Inferior parietal cortex (tissue), 1 donor: Measurements from ENCODE around the gene RBMS3.
"Not testable (repeated sequence)": the region's sequence is repeated elsewhere in the genome, so short reads cannot be mapped to it uniquely, and the experiment has no call there.

Source experiments
- DNase-seq: peaks from one replicate; pipeline ENCODE4 v3.0.0-alpha.2; 2016; ENCODE audit errors: extremely low spot score

Gene RBMS3

DNA sequence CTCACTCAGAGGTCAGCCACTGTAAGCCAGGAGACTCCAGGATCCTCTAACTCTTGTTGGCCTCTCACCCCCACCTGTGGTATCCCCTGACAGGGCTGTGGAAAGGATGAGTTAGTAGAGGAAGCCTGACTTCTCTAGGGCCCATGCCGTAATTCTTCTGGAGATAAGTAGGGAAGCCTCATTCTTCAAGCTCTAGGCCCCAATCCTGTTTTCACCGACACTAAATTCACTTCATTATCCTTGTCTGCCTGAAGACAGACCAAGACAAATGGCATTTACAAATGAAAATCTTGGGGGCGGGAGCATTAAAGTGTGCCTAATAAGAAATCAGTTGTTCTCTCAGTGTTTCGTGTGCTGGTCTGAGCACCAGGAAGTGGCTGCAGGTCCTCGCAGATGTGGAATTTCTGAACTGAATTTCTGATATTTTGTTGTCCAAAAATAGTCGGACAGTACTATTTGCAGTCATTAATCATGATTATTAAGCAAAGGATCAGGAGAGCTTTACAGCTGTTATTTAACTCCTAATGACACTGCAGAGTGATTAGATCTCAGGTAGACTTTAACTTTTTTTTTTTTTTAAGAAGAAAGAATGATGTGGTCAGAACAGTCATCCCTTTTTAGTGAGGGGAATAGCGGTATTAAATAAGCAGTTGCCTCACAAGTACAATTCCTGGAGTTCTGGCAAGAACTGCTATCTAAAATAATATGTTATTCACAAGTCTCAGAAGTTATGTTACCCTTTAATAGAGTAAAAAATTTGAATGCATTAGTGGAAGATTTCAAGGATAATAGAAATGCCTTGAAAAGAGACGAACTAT is 58.4 kb downstream of the RBMS3 start:
- no peak for DNase-seq

DNA sequence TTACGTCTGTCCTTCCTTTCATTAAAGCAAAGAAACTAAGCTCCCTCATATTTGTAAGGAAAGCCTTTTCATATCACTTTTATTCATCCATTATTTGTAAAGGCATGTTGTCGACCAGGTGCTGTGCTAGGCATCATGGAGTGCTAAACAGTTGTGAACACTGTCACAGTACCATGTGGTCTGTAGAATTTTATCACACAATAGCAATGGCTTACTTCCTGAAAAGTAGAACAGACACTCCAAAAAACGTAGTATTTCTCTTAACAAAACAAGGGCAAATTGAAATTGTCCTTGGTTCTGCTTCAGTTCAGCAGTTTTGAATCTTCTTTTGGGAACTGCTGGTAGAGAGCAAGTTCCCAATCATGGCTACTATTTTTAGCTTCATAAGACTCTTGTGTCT is 63.3 kb downstream of the RBMS3 start:
- DNase-seq: no peak

DNA sequence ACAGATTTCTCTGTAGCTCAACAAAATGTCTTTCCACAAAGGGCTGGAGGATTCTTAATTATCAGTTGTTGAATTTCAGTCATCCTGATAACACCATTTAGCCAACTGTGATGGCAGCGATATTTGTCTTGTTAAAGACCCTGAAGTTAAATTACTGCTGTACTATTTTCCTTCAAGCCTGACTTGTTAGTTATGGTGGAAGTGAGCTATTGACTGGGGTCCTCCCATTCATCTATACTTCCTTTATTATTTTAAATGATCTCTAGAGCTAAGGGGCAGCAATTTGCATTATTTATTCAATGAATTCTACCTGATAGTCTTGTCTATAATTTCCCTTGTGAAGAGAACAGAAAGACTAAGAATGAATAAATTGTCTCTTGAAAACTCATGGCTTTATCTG is 64.1 kb downstream of the RBMS3 start:
- DNase-seq: no peak

DNA sequence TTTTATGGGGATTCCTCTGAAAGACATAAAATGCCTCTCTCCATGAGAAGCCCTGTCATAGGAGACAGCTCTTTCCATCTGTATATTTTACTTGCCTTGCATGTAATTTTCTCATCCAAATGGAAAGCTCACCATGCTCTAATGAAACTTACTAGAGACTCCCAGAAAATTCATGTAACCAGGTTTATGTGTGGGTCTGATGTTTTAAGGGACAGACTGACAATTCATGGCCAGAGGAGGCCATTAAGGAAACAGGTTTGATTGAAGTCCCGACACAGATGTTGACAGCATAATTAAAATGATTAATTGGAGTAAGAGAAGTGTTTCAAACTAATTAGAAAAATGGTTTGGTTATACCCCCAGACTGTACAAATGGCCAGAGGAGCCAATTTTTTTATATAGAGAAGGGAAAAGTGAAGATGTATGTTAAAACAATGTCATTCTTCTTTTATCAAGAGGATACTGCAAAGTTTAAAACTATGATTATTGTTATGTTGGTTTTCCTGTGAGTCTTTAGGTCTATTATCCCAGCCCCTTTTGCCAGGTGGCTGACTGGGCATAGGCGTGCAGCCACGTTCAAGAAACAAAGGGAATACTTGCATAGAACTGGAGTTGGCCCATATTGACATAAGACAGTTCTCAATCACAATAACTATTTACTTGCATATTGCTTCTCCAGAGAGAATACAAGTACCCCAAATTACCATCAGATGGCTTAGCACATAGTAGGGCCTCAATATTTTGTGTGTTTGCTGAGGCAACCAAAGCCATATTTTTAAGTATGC is 64.8 kb downstream of the RBMS3 start:
- DNase-seq: no peak

DNA sequence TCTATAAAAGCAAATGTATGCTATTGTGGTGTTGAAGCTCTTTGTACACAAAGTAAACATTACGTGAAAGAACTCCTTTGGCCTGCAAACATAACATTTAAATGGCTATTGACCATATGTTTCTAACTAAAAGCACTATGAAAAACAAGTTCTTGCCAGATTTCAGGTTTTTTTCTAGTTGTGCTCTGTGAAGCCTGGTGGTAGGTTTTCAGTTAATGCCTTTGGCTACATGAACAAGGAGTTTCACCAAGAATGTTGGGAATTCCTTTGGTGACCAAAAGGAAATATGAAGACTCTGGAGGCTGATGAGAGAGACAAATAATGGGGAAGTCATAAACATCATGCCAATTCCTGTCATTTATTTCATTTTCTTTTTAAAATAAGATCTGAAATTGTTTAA is 66.0 kb downstream of the RBMS3 start:
- no peak for DNase-seq

DNA sequence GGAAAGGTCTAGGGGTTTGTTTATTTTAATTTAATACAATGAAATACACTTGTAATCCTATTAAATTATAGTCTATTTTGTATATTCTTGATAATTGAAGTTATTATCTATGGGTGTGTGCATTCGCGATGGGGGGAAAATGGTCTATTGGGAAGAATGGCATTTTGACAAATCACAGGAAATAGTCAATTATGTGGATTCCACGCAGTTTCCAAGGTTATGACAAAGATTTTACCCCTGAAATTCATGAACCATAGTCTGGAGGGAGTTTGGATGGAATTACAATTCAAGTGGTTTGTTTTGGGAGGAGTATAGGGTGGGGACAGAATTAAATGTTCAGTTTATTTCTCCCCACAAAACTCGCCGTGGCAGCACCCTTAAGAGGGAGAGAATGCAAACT is 66.5 kb downstream of the RBMS3 start:
- DNase-seq: no peak

DNA sequence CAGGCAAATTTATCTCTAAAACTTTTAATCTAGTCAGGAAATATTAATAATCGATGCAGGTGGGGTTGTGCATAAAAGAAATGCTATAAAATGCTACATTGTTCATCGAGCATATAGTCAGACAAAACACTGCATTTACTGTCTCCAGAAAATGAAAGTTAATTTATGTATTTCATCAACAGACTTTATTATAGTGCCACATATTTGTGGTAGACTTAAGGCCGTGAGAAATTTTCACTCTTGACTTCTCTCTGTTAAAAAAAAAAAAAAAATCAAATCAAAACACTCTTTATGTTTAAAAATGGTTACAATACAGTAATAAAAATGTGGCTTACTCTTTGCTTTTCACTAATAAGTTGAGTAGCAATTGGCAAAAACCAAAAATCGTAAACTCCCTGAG is 67.4 kb downstream of the RBMS3 start:
- DNase-seq: no peak

DNA sequence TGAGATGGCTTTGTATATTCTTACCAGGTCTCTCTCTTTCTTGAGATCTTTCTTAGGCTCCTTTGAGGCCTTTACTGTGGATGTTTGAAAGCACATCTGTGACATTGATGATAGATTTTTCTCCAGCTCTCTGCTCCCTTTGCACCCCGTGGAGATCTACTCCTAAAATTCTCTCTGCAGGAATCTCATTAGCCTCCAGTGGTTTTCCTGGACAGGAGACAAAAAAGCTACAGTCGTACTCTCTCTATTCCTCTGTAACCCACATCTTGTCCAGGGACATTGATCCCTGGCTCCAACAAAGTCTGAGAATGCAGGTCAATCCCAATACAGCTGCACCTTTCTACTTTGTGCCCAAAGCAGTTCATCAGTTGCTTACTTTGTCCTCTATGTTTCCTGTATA is 68.2 kb downstream of the RBMS3 start:
- DNase-seq: no peak

DNA sequence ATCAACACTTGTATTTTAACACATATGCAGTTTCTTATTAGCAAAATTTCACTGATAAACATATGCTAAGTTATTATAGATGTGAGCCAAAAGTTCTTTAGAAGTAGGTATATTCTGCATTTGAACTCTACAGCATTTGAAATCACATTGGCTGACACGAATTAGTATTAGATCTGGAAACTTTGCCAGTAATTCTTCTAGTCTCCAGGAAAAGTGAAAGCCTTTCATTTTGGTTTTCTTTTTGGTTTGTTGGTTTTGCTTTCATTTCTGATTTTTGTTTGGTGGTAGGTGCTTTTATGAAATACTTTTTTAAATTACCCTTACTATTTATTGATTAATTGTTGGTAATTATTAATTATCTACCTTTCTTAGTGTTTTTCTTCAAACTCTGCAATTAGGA is 72.9 kb downstream of the RBMS3 start:
- DNase-seq: no peak

DNA sequence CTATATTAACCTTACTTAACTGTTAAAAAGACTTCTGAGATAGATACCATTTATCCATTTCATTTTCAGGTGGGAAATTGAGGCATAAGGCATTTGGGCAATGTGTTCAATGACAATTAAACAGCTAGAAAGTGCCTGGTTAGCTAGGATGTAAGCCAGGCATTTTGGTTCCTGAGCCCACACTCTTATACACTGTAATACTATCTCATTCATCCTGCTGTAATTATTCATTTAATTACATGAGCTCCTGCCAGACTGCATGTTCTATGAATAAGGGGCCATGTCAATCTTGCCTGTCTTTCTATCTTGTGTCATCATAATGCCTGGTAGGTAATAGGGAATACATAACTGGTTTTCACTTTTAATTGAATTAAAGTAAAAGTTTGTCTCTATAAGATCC is 74.0 kb downstream of the RBMS3 start:
- no peak for DNase-seq

DNA sequence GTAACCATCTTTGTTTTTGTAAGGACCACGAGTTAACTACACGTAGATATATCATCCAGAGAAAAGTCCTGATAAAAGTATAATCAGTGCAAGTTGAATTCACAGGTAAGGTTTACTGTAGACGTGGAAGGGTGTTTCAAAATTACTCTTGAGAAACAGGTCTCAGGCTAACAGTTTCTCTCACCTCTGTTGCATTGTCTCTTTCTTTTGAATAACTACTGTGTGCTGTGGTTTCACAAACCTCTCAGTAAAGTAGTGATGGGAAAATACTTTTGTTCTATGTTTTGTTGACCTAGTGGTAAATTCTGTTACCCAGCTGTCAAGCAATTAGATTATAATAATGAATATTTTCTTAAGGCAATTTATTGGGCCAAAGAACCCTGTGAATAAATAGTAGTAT is 75.2 kb downstream of the RBMS3 start:
- DNase-seq: no peak

DNA sequence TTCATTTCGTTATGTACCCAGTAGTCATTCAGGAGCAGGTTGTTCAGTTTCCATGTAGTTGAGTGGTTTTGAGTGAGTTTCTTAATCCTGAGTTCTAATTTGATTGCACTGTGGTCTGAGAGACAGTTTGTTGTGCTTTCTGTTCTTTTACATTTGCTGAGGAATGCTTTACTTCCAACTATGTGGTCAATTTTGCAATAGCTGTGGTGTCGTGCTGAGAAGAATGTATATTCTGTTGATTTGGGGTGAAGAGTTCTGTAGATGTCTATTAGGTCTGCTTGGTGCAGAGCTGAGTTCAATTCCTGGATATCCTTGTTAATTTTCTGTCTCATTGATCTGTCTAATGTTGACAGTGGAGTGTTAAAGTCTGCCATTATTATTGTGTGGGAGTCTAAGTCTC is 79.4 kb downstream of the RBMS3 start:
- DNase-seq: not testable (repeated sequence)

DNA sequence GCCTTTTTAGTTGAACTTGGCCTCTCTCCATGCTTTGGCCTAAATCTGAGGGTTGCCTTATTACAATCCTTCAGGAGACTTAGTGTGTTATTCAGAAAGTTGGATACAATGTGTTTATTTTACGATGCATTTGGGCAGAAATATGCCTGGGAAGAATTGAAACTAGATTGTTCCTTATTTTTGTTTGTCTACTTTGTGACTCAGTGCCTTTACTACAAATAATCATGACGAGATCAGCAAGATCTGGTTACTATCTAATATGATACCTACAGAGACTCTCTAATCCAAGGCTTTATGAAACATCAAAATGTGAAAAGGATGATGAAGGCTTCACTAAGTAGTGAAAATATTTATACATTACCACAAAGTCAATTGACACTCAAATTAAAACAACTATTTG is 82.2 kb downstream of the RBMS3 start:
- no peak for DNase-seq

DNA sequence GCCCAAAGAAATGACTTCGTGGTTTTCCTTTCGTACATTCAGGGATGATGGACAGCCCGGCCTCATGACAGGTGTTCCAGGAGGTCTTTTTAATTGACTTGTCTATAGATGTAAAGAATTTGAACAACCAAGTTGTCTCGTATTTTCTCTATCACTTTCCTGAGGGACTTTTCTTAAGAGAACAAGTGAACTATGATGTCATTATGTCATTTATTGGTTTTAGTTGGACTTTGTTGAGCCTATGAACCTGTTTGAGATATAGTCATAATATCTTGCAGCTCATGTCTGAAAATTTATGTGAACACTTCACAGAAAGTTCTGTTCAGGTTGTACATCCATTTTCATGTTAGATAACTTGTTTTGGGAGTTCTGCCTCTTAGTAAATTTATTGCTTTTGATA is 89.2 kb downstream of the RBMS3 start:
- DNase-seq: no peak

DNA sequence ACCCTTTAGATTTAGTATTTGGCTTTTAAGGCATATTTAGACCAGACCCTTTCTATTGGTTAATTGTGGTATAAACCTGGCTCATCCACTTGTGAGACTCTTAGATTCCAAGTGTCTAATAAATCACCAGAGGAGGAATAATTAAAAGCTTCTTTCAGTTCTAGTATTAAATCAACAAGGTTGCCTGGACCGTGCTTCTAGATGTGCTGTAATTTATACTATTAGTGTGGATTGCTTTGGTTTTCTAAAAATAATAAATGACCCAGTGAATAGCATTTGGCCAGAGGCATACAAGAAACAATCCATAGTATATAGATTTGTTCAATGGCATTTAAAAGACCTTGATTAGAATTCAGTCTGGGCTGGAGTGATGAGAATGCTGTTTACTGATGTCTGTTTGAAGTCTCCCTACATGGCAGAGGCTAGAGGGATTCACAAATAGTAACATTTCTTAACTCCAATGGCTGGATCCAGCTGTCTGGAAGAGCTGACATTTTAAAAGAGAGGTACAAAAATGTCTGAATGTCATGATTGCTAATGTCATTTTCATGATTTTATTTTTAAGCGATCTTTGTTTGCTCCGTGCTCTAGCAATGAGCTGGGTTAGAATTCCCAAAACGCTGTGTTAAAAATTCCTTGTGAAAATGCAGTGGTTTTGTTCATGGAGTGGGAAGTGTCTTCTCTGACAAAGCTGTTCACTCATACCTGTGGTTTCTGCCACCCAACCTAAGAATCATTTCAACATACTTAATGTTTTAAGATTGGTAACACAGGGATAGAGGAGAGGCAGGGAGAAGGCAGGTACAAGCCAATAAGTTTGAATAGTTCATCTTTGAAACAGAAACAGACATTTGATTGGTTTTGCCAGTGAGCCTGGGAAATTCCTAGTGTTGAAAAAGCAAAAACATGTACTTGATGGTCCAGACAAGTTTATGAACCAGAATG is 89.9 kb downstream of the RBMS3 start:
- no peak for DNase-seq

DNA sequence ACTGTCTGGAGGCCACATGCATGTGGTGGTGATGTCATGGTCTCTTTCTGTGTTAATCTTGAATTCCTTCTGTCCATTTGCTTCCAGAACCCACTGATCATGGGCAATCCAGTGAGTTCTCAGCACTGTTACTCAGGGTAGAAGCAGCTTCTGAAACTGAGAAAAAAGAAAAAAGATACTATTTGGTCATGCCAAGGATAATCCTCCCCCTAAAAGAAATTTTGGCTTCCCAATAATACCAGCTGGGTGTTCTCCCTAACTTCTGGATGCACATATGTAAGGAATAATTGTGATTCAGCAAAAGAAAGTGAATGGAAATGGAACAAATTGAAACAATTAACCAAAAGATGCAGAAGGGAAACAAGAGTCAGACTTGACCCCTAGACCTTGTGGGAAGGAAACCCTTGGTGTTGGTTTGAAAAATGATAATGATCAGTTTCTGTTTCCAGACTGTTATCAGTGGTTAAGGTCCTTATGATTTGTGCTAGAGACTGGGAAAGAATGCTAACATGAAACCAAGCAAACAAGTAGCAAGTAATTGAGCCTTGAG is 92.3 kb downstream of the RBMS3 start:
- no peak for DNase-seq

DNA sequence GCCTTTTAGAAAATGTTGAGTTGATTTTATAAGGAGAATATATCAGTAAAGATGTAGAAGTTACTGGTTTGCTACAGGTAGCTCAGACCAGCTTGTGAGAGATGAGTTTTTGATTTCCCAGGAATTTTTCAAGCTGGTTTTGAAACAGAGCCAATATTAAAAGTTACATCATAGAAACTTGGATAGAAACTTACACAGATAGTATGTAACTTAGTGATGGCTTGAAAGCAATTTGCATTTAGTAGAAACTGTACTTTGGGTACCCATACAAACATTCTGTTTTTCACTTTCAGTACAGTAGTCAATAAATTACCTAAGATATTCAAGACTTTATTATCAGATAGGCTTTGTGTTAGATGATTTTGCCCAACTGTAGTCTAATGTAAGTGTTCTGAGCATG is 93.4 kb downstream of the RBMS3 start:
- DNase-seq: no peak

DNA sequence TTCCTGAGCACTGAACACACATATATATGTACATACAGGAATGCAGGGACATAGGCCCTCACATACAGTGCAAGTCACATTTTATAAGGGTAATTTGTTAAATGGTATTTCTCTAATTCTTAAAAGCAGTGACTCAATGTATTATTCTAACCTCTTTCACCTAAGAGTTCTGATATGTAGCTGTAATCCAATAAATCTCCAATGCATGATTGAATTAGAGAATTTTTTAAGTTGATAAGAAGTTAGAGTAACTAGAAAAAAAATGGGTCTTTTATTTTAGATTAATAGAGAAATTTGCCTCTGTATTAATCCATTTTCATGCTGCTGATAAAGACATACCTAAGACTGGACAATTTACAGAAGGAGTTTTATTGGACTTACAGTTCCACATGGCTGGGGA is 98.2 kb downstream of the RBMS3 start:
- no peak for DNase-seq

DNA sequence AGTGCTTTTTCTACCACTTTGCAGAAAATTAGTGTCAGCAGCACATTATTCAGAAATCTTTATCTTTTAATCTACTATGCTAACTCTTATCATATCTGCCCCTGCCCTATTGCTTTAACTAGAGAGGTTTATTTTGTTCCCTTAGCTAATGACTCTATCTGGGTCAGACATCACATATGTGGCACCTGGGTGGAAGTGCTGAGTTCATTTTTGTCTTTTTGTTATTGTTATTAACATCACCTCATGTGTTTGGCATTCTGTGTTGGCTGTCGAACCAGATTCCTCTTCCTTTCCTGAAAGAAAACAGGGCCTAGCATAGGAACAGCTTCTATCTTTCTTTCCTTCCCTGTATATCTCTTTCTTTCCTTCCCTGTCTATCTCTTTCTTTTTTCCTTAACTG is 100.7 kb downstream of the RBMS3 start:
- DNase-seq: no peak

DNA sequence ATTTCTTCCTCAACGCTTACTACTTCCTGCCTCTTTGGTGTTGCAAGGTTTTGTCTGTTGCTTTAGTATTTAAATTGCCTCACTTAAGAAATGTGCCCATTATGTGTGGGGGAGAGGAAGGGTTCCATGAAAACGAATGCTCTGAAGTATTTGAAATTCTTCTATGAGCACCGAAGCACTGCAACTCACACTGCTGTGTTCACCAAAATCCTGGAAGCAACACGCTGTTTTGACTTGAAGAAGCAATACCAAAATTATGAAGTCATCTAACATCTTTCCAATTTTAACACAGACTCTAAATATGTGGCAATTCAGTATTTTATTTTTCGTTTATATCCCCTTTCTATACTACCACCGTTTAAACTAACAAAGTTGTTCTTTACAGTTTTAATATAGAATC is 101.5 kb downstream of the RBMS3 start:
- DNase-seq: no peak

DNA sequence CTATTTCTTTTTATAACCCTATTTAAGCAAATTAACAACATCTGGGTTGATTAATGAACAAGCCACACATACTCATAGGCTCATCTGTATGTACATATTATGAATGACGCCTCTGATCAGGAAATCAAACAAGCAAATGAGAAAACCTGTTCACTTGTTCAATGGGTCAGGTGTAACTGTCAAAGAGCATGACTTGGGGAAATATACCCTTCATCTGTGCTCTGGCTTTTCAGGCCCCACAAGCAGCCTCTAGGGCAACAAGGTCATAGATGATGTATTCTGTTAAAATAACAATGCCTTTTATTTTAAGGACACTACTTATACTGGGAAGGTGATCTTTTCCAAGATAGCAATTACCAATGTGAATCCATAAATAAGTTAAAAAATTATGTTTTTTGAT is 102.0 kb downstream of the RBMS3 start:
- no peak for DNase-seq

DNA sequence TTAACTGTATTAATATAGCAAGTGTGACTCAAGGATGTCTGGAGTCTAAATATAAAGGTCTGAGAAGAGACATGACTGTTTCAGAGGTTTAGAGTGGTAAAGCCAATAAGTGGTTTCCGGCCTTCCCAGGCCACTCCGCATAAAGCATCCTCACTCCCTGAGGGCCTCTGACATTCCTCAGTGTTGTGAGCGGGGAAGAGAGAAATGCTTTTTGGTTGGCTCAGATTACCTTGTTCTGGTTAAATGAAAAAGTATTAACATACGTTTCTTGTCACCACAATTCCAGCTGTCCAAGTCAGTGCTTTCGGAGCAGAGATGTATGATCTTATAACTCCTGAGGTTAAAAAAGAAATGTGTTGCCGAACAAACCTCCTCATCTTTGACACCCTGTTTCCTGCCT is 103.8 kb downstream of the RBMS3 start:
- DNase-seq: no peak
